Activated naive CD4-positive, alpha-beta T cell treated with anti-CD3 and anti-CD28 coated beads, Interleukin-2, amount 10 ng/mL, durations not matched to agents 7 days and 5 days (primary cell): Measurements from ENCODE around the gene DCAF6.
A peak's percentile ranks its signal among the peaks of the same experiment; 100 is the strongest.

ENCODE experiments used
- CTCF ChIA-PET: fragments of 350-600 bp; sonication (Branson Sonifier 250); formaldehyde crosslinking; loops from one replicate; lab custom pipeline; 2021; ENCODE audit warnings: antibody characterized with exemption; lab: Charles Lee
- DNase-seq: peaks from one replicate; pipeline ENCODE4 v3.0.0-alpha.2; 2020
- H3K27ac Mint-ChIP-seq: one replicate; pipeline ENCODE4 v1.8.0; 2021; ENCODE audit warnings: mild to moderate bottlenecking, moderate library complexity, mixed read lengths
- H3K27me3 Mint-ChIP-seq: one replicate; pipeline ENCODE4 v1.8.0; 2021; ENCODE audit warnings: mild to moderate bottlenecking, mixed read lengths
- H3K36me3 Mint-ChIP-seq: one replicate; pipeline ENCODE4 v1.8.0; 2021; ENCODE audit warnings: mixed read lengths
- H3K4me1 Mint-ChIP-seq: one replicate; pipeline ENCODE4 v1.8.0; 2021; ENCODE audit warnings: mixed read lengths
- H3K4me3 Mint-ChIP-seq: one replicate; pipeline ENCODE4 v1.8.0; 2021; ENCODE audit warnings: mild to moderate bottlenecking, moderate library complexity, mixed read lengths
- H3K9me3 Mint-ChIP-seq: one replicate; pipeline ENCODE4 v1.8.0; 2021; ENCODE audit warnings: mixed read lengths

Gene DCAF6

DNA sequence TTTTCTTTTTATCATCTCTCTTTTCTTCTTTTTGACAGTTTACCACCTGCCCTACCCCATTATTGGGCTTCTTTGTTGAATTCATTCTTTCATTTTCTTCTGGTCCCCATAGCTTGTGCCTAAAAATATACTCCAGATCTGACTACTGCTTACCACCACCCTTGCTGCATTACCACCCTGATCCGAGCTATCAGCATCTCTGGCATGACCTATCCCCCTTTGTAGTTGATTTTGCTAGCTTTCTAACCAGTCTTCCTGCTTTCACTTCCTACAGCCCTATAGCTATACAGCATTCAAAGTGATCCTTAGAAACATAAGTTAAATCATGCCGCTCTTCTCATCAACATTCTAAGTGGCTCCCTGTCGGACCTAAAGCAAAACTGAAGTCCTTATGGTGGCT is 59.8 kb downstream of the DCAF6 start:
- no peak overlapping the region for H3K4me3 Mint-ChIP-seq
- peak overlapping the region; percentile 3 for H3K27ac Mint-ChIP-seq
- H3K4me1 Mint-ChIP-seq: peaks cover 4% of the 10 kb centered on the region
- DNase-seq: no peak
- H3K36me3 Mint-ChIP-seq: peaks cover 21% of the 10 kb centered on the region
- no peaks in the 10 kb centered on the region for H3K27me3 Mint-ChIP-seq
- CTCF ChIA-PET: interaction anchor here (1.2 kb wide), 1 partner anchor 84 kb away, joined by 3 read pairs; no protein-coding TSS in a partner anchor
- no peaks in the 10 kb centered on the region for H3K9me3 Mint-ChIP-seq

GRCh38 chr1:167997037-167997575 is 60.6 kb downstream of the DCAF6 start:
- peaks cover 4% of the 10 kb centered on the region for H3K4me1 Mint-ChIP-seq
- no peak overlapping the region for H3K27ac Mint-ChIP-seq
- H3K4me3 Mint-ChIP-seq: no peak overlapping the region
- peaks cover 18% of the 10 kb centered on the region for H3K36me3 Mint-ChIP-seq
- no peak for DNase-seq
- no peaks in the 10 kb centered on the region for H3K27me3 Mint-ChIP-seq
- H3K9me3 Mint-ChIP-seq: no peaks in the 10 kb centered on the region
- CTCF ChIA-PET: interaction anchor here (1.2 kb wide), 1 partner anchor 83 kb away, joined by 3 read pairs; no protein-coding TSS in a partner anchor

- Mint-ChIP-seq H3K36me3 (peaks cover 22% of the 10 kb centered on the region), H3K27ac (no peak overlapping the region), H3K27me3 (no peaks in the 10 kb centered on the region), H3K4me1 (peaks cover 4% of the 10 kb centered on the region), H3K9me3 (no peaks in the 10 kb centered on the region), H3K4me3 (no peak overlapping the region)
- CTCF ChIA-PET: interaction anchor here (0.9 kb wide), 1 partner anchor 83 kb away, joined by 3 read pairs; no protein-coding TSS in a partner anchor
- DNase-seq: no peak
These were observed 63.4 kb downstream of the DCAF6 start for GRCh38 chr1:167999877-168000276.

DNA sequence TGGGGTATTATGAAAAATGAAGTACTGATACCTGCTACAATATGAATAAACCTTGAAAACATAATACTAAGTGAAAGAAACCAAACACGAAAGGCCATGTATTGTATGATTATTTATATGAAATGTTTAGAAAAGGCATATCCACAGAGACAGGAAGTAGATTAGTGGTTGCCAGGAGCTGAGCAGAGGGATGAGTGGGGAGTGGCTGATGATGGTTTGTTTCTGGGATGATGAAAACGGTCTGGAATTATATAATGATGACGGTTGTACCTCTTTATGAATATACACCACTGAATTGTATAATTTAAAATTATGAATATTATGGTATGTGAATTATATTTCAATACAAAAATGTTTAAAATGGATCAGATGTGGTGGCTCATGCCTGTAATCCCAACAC is 64.2 kb downstream of the DCAF6 start:
- DNase-seq: no peak
- H3K27ac Mint-ChIP-seq: no peak overlapping the region
- peaks cover 22% of the 10 kb centered on the region for H3K36me3 Mint-ChIP-seq
- H3K9me3 Mint-ChIP-seq: no peaks in the 10 kb centered on the region
- CTCF ChIA-PET: interaction anchor here (1.3 kb wide), 1 partner anchor 82 kb away, joined by 3 read pairs; no protein-coding TSS in a partner anchor
- peaks cover 4% of the 10 kb centered on the region for H3K4me1 Mint-ChIP-seq
- no peak overlapping the region for H3K4me3 Mint-ChIP-seq
- H3K27me3 Mint-ChIP-seq: no peaks in the 10 kb centered on the region

GRCh38 chr1:168001213-168001612 is 64.7 kb downstream of the DCAF6 start:
- no peak overlapping the region for H3K27ac Mint-ChIP-seq
- H3K4me1 Mint-ChIP-seq: peaks cover 2% of the 10 kb centered on the region
- H3K4me3 Mint-ChIP-seq: no peak overlapping the region
- H3K27me3 Mint-ChIP-seq: no peaks in the 10 kb centered on the region
- no peak for DNase-seq
- no peaks in the 10 kb centered on the region for H3K9me3 Mint-ChIP-seq
- H3K36me3 Mint-ChIP-seq: peaks cover 20% of the 10 kb centered on the region
- CTCF ChIA-PET: interaction anchor here (1.3 kb wide), 1 partner anchor 81 kb away, joined by 3 read pairs; no protein-coding TSS in a partner anchor

- Mint-ChIP-seq H3K9me3 (no peaks in the 10 kb centered on the region), H3K27ac (no peak overlapping the region), H3K4me3 (no peak overlapping the region), H3K27me3 (no peaks in the 10 kb centered on the region), H3K4me1 (no peaks in the 10 kb centered on the region), H3K36me3 (peaks cover 26% of the 10 kb centered on the region)
- CTCF ChIA-PET: no interaction called here
- DNase-seq: no peak
These were observed 68.0 kb downstream of the DCAF6 start for GRCh38 chr1:168004531-168004930.

GRCh38 chr1:168005529-168005928 is 69.0 kb downstream of the DCAF6 start:
- CTCF ChIA-PET: interaction anchor here (0.6 kb wide), 1 partner anchor 17 kb away, joined by 3 read pairs; no protein-coding TSS in a partner anchor
- peaks cover 26% of the 10 kb centered on the region for H3K36me3 Mint-ChIP-seq
- H3K4me3 Mint-ChIP-seq: no peak overlapping the region
- no peaks in the 10 kb centered on the region for H3K4me1 Mint-ChIP-seq
- no peak overlapping the region for H3K27ac Mint-ChIP-seq
- DNase-seq: no peak
- no peaks in the 10 kb centered on the region for H3K27me3 Mint-ChIP-seq
- H3K9me3 Mint-ChIP-seq: no peaks in the 10 kb centered on the region

DNA sequence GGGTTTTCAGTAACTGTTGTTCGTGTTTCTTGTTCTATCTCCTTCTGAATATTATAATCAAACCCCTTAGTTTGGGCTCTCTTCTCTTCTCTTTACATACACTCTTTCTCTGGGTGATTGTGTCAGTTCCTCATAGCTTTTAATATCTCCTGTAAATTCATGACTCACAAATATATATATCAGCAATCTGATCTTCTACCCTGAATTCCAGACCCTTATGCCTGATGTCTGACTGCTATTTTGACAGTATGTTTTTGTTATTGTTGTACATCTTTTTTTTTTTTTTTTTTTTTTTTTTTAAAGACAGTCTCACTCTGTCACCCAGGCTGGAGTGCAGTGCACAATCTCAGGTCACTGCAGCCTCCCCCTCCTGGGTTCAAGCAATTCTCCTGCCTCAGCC is 71.2 kb downstream of the DCAF6 start:
- Mint-ChIP-seq H3K4me1 (no peaks in the 10 kb centered on the region), H3K36me3 (peaks cover 24% of the 10 kb centered on the region), H3K27ac (no peak overlapping the region), H3K4me3 (no peak overlapping the region), H3K27me3 (no peaks in the 10 kb centered on the region), H3K9me3 (no peaks in the 10 kb centered on the region)
- DNase-seq: no peak
- CTCF ChIA-PET: no interaction called here

DNA sequence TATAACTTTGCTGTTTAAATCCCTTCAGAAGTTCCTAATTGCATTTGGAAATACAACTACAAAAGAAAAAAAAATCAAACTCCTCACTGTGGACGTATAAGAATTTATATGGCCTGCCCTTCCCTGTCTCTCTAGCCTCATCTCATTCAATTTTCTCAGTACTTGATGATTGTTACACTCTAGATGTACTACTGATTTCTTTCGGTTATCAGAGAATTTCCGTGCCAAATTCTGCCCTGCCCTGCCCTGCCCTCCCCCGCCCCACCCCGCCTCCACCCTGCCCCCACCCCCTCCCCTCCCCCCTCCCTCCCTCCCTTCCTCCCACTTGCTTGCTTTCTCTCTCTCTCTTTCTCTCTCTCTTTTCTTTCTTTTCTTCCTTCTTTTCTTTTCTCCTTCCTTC is 72.1 kb downstream of the DCAF6 start:
- Mint-ChIP-seq H3K36me3 (peaks cover 21% of the 10 kb centered on the region), H3K27ac (no peak overlapping the region), H3K4me3 (no peak overlapping the region), H3K9me3 (no peaks in the 10 kb centered on the region), H3K27me3 (no peaks in the 10 kb centered on the region), H3K4me1 (no peaks in the 10 kb centered on the region)
- DNase-seq: no peak
- CTCF ChIA-PET: no interaction called here

DNA sequence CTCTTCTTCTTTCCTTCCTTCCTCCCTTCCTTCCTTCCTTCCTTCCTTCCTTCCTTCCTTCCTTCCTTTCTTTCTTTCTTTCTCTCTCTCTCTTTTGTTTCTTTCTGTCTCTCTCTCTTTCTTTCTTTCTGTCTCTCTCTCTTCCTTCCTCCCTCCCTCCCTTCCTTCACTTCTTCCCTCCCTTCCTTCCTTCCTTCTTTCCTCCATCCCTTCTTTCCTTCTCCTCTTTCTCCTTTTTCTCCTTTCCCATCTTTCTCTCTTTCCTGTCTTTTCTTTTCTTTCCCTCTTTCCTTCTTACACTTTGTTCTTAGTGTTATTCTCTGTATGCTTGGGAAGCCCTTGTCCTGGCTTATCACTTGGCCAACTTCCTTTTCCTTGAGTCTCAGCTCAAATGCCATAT is 72.8 kb downstream of the DCAF6 start:
- Mint-ChIP-seq H3K9me3 (no peaks in the 10 kb centered on the region), H3K27me3 (no peaks in the 10 kb centered on the region), H3K4me1 (no peaks in the 10 kb centered on the region), H3K4me3 (no peak overlapping the region), H3K27ac (no peak overlapping the region), H3K36me3 (peaks cover 24% of the 10 kb centered on the region)
- CTCF ChIA-PET: no interaction called here
- DNase-seq: no peak

GRCh38 chr1:168019407-168019806 is 82.9 kb downstream of the DCAF6 start:
- no peaks in the 10 kb centered on the region for H3K27me3 Mint-ChIP-seq
- H3K4me3 Mint-ChIP-seq: no peak overlapping the region
- no peak overlapping the region for H3K27ac Mint-ChIP-seq
- H3K4me1 Mint-ChIP-seq: no peaks in the 10 kb centered on the region
- no peak for DNase-seq
- H3K36me3 Mint-ChIP-seq: peaks cover 5% of the 10 kb centered on the region
- no peaks in the 10 kb centered on the region for H3K9me3 Mint-ChIP-seq
- CTCF ChIA-PET: no interaction called here

GRCh38 chr1:168031198-168031597 is 94.7 kb downstream of the DCAF6 start:
- Mint-ChIP-seq H3K27ac (no peak overlapping the region), H3K4me3 (no peak overlapping the region), H3K27me3 (no peaks in the 10 kb centered on the region), H3K36me3 (no peaks in the 10 kb centered on the region), H3K9me3 (no peaks in the 10 kb centered on the region), H3K4me1 (no peaks in the 10 kb centered on the region)
- no peak for DNase-seq
- CTCF ChIA-PET: no interaction called here

DNA sequence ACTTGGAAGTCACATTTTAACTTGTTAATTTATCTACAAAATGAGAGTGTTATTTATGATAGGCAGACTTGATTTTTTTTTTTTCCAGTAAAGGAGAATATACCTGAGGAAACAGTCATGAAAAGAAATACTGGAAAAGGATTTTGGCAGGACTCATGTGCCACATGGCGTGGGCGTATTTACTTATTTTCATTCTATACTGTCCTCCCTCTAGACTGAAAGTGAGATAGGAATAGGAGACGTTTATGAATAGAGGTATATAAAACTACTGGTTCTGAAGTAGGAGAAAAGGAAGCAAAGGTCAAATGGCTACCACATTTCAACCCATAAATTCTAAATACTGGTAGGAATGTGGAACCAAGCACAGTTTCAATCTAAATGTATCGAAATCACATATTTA is 95.1 kb downstream of the DCAF6 start:
- no peaks in the 10 kb centered on the region for H3K4me1 Mint-ChIP-seq
- no peak overlapping the region for H3K27ac Mint-ChIP-seq
- H3K9me3 Mint-ChIP-seq: no peaks in the 10 kb centered on the region
- no peak overlapping the region for H3K4me3 Mint-ChIP-seq
- DNase-seq: no peak
- no peaks in the 10 kb centered on the region for H3K36me3 Mint-ChIP-seq
- CTCF ChIA-PET: no interaction called here
- no peaks in the 10 kb centered on the region for H3K27me3 Mint-ChIP-seq

GRCh38 chr1:168032029-168032428 is 95.5 kb downstream of the DCAF6 start:
- Mint-ChIP-seq H3K4me3 (no peak overlapping the region), H3K27me3 (no peaks in the 10 kb centered on the region), H3K9me3 (no peaks in the 10 kb centered on the region), H3K27ac (no peak overlapping the region), H3K4me1 (no peaks in the 10 kb centered on the region), H3K36me3 (no peaks in the 10 kb centered on the region)
- CTCF ChIA-PET: no interaction called here
- DNase-seq: no peak

GRCh38 chr1:168035345-168035744 is 98.9 kb downstream of the DCAF6 start:
- no peak for DNase-seq
- no peaks in the 10 kb centered on the region for H3K36me3 Mint-ChIP-seq
- no peak overlapping the region for H3K27ac Mint-ChIP-seq
- CTCF ChIA-PET: no interaction called here
- no peaks in the 10 kb centered on the region for H3K9me3 Mint-ChIP-seq
- H3K27me3 Mint-ChIP-seq: no peaks in the 10 kb centered on the region
- no peak overlapping the region for H3K4me3 Mint-ChIP-seq
- no peaks in the 10 kb centered on the region for H3K4me1 Mint-ChIP-seq
